Measurements from ENCODE around the gene RREB1. TPM values are rescaled to one million over a fixed set of nuclear protein-coding genes. Genes with fewer than 3 reads are reported as not detected.

Gene RREB1
- polyA plus RNA-seq, 1 donor (not counting 4 experiments of a cell fraction or from before 2014, with no cell fraction given) = 6.1 TPM

GRCh38 chr6:7196019-7196402 lies 88.2 kb downstream of the RREB1 start:
- H3K36me3 ChIP-seq (ENCODE audit: control insufficient read depth in 2 of 2, extremely low read depth in 1 of 2, insufficient read depth in 2 of 2, low read length in 2 of 2) = peaks cover 8 to 30% of the 10 kb centered on the region in 2 experiments

GRCh38 chr6:7196685-7197283 lies 89.0 kb downstream of the RREB1 start:
- Histone ChIP-seq H3K4me2 (ENCODE audit: control insufficient read depth, extremely low read depth, insufficient read depth, low read depth, low read length) (no peak overlapping the region), H3K27me3 (ENCODE audit: control insufficient read depth, extremely low read depth, insufficient read depth, low read length) (no peaks in the 10 kb centered on the region), H3K4me3 (ENCODE audit: control insufficient read depth in 2 of 3, extremely low read depth in 1 of 3, insufficient read depth in 2 of 3, low read depth in 1 of 3, low read length in 3 of 3) (no peak overlapping the region), H3K9ac (ENCODE audit: control insufficient read depth, extremely low read depth, insufficient read depth, low read length) (no peak overlapping the region), H2AFZ (ENCODE audit: control insufficient read depth, low read length) (no peak overlapping the region), H3K4me1 (ENCODE audit: control insufficient read depth, extremely low read depth, insufficient read depth, low read length) (peaks cover 23% of the 10 kb centered on the region), H3K9me3 (ENCODE audit: control insufficient read depth, low read depth, low read length) (no peaks in the 10 kb centered on the region), H3K36me3 (ENCODE audit: control insufficient read depth in 2 of 2, extremely low read depth in 1 of 2, insufficient read depth in 2 of 2, low read length in 2 of 2) (peaks cover 8 to 34% of the 10 kb centered on the region in 2 experiments), H4K20me1 (ENCODE audit: control insufficient read depth, extremely low read depth, insufficient read depth, low read length) (peaks cover 3% of the 10 kb centered on the region), H3K27ac (ENCODE audit: control insufficient read depth, insufficient read depth, low read length) (no peak overlapping the region), H3K9me1 (ENCODE audit: control insufficient read depth, extremely low read depth, insufficient read depth, low read length) (no peaks in the 10 kb centered on the region), H3K79me2 (ENCODE audit: control insufficient read depth, insufficient read depth, low read length) (peaks cover 47% of the 10 kb centered on the region)
- TF ChIP-seq EZH2 (IDR thresholded peaks at IDR 0.05; ENCODE audit: low read length) (no peak), CTCF (optimal IDR thresholded peaks at IDR 0.05 in 1 of 3, IDR thresholded peaks at IDR 0.05 in 1 of 3, conservative IDR thresholded peaks at IDR 0.05 in 1 of 3; ENCODE audit: extremely low read depth in 1 of 3, insufficient read depth in 2 of 3, low read length in 3 of 3) (no peak)
- DNase-seq (ENCODE audit: low read depth, low spot score) (no peak), FAIRE-seq (no peak)
- dilution Hi-C loops (cut with MboI; ENCODE audit: extremely low pct_ligation_motif_present, low sequenced_read_pairs) = no loop called here

More at GRCh38 chr6:7196019-7196402, 88.2 kb downstream of the RREB1 start:
- Histone ChIP-seq H2AFZ (ENCODE audit: control insufficient read depth, low read length) (no peak overlapping the region), H3K9me3 (ENCODE audit: control insufficient read depth, low read depth, low read length) (no peaks in the 10 kb centered on the region), H3K27me3 (ENCODE audit: control insufficient read depth, extremely low read depth, insufficient read depth, low read length) (no peaks in the 10 kb centered on the region), H3K9me1 (ENCODE audit: control insufficient read depth, extremely low read depth, insufficient read depth, low read length) (no peaks in the 10 kb centered on the region), H3K9ac (ENCODE audit: control insufficient read depth, extremely low read depth, insufficient read depth, low read length) (peak overlapping the region; percentile 26), H3K4me3 (ENCODE audit: control insufficient read depth in 2 of 3, extremely low read depth in 1 of 3, insufficient read depth in 2 of 3, low read depth in 1 of 3, low read length in 3 of 3) (no peak overlapping the region), H3K79me2 (ENCODE audit: control insufficient read depth, insufficient read depth, low read length) (peaks cover 52% of the 10 kb centered on the region), H3K4me2 (ENCODE audit: control insufficient read depth, extremely low read depth, insufficient read depth, low read depth, low read length) (peak overlapping the region; percentile 18), H3K27ac (ENCODE audit: control insufficient read depth, insufficient read depth, low read length) (peak overlapping the region; percentile 51), H3K4me1 (ENCODE audit: control insufficient read depth, extremely low read depth, insufficient read depth, low read length) (peaks cover 18% of the 10 kb centered on the region), H4K20me1 (ENCODE audit: control insufficient read depth, extremely low read depth, insufficient read depth, low read length) (peaks cover 3% of the 10 kb centered on the region)
- TF ChIP-seq CTCF (optimal IDR thresholded peaks at IDR 0.05 in 1 of 3, IDR thresholded peaks at IDR 0.05 in 1 of 3, conservative IDR thresholded peaks at IDR 0.05 in 1 of 3; ENCODE audit: extremely low read depth in 1 of 3, insufficient read depth in 2 of 3, low read length in 3 of 3) (no peak), EZH2 (IDR thresholded peaks at IDR 0.05; ENCODE audit: low read length) (no peak)
- no peak for FAIRE-seq
- dilution Hi-C loops (cut with MboI; ENCODE audit: extremely low pct_ligation_motif_present, low sequenced_read_pairs) = no loop called here
- DNase-seq (ENCODE audit: low read depth, low spot score) = no peak

Data from keratinocyte (primary cell).